HG03575 (cell line): ENCODE measurements around the gene ACVRL1.

ENCODE experiments used
- ATAC-seq: cut with Tn5 transposase; IDR thresholded peaks from one replicate; pipeline ENCODE4 v1.9.1; 2021; ENCODE audit not compliant: unreplicated experiment, insufficient number of reproducible peaks, low FRiP score; ENCODE audit errors: extremely low read depth

ACVRL1 gene

DNA sequence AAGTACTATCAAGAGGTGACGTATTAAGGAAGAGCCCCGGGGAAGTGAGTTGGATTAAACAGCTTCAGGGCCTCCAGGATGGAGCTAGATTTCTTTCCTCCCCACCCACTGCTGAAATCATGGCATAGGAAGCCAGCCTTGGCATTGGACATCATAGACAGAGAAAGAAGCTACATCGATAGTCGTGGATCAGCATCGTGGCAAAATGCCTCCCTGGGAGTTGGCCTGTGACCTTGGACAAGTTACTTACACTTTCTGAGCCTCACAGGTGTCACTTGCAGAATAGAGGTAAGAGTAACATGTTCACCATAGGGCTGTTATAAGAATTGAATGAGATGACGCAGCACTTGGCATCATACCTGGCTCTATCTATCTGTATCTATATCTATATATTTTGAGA lies 13.5 kb upstream of the ACVRL1 start:
- no peak for ATAC-seq

DNA sequence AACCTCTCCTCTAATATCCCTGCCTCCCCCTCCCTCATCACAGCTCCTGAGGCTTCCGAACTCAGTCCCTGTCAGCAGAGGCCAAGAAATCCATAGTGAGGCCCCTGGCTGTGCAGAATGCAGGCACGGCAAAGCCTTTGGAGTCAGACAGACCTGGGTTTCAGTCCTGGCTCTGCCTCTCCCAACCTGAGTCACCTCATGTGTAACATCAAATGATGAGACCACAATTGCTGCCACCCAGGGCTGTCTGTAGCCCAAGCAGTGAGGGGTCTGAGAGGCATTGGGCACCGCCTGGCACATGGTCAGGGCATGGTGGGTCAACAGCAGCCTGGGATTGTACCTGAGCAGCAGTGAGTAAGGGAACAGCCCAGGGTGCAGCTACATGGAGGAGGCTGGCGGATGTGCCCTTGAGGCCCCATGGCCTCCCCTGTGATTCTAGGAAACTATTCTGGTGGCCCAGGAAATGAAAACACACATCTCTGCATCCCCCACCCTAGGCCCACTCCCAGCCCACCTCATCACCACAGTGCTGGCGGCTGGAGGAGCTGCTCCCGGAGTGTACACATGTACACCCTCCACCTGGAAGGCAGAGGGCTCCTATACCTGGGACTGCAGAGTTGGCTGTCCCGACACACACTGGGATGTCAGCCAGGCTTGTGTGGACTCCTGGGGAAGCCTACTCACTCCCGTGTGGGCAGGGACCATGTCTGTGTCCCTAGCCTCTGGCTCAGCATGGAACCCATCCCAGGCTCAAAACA lies 11.7 kb upstream of the ACVRL1 start:
- ATAC-seq: no peak

DNA sequence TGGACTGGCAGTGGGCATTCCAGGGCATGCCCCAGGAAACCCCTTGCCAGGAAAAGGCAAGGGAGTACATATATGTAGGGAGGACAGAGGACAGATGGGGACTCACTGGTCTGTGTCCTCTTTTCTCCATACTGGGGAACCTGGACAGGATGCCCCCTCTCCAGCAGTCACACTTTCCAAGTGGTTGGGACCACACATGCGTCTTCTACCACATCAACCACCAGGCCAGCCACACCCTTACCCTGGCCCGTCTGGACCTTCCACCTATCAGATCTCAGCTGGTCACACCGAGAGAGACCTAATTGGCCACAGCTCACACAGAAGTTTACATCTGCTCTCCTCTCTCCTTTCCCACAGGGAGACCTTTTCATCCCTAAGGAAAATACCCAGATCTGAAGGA lies 11.1 kb upstream of the ACVRL1 start:
- no peak for ATAC-seq

DNA sequence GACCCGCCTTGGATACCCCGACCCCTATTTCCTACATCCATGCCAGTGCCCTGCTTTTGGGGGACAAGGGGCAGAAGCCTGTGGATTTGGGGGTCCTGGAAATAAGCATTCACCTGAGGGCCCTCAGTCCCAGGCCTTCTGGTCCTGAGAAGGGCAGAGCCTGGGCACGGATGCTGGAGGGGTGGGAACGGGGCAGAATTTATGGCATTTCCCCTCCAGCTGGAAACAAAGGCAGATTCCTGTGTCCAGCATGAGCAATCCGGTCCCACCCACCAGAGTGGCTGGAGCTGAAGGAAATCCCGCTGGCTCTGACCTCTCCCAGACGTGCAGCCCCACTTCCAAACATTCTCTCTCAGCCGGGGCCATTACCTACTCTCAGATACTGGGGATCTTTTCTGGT lies 10.1 kb upstream of the ACVRL1 start:
- no peak for ATAC-seq

DNA sequence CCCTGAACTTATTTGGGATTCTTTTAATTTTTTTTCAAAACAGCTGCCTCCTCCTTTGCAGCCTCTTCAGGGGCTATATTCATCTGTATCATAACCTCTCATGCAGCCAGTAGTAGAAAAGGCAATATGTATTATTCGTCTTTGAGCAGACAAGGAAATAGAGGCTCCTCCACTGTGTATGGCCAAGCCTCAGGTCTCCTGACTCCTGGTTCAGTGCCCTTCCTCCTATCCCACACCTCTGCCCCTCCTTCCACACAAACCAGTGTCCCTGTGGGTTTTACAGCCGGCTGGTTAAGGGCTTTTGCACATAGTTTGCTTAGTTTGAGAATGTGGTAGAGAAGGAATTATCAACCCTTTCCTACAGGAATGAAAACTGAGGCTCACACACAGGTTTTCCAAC lies 8.8 kb upstream of the ACVRL1 start:
- ATAC-seq: no peak

DNA sequence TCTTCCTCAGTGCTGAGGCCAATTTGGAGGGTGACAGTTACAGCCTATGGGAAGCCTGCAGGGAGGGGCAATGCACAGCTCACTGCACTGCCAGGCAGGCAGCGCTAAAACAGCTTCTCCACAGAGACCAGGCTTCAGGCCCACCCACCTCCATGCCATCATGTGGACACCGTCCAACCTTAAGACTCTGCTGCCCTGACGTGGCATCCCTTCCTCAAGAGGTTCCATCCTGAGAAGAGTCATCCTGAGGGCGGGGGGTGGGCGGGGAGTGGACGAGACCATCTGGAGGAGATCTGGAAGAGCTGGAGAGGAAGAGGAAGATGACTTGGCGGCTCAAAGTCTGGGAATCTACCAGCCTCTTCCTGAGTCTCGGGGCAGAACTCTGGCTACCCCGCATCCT lies 8.4 kb upstream of the ACVRL1 start:
- ATAC-seq: no peak

DNA sequence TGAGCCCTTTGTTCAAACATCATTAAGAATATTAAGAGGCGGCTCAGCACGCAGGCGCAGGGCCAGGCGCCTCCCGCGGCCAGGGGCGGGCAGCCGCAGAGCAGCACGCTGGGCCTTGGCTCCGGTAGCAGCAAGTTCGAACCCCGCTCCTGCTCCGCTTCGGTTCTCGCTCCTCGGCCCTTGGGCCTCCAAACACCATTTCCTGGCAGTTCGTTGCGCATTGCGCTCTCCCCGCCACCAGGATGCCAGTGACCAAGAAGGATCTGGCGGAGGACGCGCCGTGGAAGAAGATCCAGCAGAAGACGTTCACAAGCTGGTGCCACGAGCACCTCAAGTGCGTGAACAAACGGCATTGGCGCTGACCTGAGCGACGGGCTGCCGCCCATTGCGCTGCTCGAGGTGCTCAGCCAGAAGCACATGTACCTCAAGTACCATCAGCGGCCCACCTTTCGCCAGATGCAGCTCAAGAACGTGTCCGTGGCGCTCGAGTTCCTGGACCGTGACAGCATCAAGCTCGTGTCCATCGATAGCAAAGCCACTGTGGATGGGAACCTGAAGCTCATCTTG lies 6.9 kb upstream of the ACVRL1 start:
- no peak for ATAC-seq

DNA sequence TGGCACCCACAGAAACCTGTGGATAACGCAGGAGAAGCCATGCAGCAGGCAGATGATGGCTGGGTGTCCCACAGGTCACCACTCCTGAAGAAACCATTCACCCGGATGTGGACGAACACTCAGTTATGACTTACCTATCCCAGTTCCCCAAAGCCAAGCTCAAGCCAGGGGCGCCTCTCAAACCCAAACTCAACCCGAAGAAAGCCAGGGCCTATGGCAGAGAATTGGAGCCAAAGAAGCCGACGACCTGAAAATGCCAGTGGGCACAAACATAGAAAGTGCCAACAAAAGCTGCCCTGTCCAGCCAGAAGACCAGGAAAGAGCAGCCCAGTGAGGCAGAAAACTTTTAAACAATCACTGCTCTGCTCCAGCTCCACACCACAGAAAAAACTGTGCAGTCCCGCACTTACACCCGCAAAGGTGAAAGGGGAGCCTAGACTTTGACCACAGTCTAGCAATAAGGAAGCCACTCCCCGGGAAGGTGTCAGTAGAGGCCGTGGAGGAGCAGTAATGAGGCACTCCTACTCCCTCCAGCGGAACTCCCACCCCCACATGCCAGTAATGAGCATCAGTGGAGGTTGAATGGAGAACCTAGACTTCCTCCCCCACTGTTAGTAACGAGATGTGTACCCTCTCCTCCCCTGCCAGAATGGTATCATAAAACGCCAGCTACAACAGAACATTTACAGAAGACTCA lies 6.0 kb upstream of the ACVRL1 start:
- ATAC-seq: no peak

DNA sequence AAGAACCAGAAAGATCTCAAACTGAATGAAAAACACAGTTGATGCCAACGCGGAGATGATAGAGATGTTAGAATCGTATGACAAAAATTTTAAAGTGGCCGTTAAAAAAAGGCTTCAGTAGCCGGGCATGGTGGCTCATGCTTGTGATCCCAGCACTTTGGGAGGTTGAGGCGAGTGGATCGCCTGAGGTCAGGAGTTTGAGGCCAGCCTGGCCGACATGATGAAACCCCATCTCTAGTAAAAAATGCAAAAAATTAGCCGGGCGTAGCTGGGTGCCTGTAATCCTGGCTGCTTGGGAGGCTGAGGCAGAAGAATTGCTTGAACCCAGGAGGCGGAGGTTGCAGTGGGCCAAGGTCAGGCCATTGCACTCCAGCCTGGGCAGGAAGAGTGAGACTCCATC lies 5.4 kb upstream of the ACVRL1 start:
- no peak for ATAC-seq

DNA sequence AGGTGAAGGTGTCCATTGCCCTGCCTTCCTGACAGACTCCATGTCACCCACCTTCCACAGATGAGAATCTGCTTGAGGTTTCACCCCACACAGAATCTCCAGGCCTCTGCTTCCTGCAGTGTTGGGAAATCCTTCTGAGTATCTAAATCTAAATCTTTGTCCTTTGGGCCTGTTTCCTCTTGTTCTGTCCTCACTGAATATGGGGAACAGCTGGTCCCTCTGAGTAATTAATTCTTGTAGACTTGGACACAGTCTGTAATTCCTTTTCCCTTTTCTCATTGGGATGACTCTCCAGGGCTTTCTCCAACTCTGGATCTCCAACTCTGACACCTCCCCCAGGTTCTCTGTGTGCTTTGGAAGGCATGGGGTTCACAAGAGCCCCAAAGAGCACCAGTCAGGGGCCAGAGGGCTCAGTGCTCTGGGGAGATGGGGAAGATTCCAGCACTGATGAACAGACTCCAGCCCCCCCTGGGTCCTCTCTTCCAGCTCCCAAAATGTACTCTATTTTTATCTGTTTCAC lies 2.3 kb upstream of the ACVRL1 start:
- no peak for ATAC-seq

DNA sequence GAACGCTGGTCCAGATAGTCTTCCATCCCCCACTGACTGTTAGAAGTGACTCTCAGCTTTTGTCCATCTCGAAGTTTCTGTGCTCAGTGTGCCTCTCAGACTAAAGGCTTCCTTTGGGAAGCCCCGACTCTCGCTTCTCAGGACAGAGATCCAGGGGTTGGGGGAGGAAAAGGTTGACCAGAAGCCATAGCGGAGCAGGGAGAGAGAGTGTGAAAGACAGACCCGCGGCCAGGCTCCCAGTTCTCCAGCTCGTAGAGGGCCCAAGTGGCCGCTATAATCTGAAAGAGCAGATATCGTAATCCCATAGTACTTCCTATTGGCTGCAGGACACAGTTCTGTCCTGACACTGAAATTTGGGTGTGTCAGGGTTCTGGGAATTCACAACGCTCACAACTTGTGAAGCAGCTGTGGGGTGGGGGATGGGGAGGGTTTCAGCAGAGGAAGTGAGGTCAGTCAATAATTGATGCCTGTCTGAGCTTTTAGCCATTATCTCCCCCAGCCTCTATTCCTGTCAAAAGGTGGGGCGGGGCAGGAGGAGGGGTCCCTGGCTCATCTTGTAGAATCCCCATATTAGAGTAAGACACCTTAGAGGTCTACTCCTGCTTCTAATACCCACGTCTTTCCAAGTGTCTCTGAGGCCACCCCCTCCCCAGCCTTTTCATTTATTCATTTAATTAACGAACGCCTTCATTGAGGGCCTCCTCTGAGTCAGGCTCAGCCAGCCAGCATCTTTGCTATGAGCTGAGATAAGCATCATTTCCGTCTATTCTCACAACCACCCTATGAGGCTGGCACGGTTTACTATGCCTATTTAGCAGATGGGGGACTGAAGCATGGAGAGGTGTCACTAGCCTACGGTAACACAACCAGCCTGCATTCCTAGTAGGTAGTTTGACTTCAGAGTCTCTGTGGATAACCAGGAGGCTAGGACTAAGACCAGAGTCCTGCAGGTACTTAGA lies 1.6 kb upstream of the ACVRL1 start:
- ATAC-seq: no peak

DNA sequence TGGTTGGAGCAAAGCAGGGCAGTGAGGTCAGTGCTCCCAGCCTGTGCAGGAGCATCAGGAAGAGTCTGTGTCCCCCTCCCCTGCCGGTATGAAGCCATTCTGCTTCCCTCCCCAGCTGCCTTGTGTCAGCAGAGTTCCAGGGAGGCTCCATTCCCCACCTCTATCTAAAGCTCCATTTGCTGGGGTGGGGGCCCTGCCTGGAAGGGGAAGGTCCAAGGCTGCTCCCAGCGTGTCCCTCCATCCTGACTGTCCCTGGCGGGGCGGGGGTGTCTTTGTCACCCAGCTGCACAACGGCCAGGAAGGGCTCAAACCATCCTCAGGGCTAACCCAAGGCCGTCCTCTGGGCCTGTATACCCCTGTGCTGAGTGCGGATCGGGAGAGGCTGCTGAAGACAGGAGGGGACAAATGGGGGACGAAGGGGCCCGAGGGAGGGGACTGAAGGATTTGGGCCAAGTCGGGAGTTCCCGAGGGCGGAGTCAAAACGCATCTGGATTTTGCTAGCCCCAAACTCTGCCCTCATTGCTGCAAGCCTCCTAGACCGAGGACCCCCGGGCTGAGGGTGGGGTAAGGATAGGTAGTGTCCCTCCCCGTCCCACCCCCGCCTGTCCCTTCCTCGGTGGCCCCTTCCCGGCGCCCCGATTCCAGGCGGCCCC lies 748 bp upstream of the ACVRL1 start:
- ATAC-seq: no peak

DNA sequence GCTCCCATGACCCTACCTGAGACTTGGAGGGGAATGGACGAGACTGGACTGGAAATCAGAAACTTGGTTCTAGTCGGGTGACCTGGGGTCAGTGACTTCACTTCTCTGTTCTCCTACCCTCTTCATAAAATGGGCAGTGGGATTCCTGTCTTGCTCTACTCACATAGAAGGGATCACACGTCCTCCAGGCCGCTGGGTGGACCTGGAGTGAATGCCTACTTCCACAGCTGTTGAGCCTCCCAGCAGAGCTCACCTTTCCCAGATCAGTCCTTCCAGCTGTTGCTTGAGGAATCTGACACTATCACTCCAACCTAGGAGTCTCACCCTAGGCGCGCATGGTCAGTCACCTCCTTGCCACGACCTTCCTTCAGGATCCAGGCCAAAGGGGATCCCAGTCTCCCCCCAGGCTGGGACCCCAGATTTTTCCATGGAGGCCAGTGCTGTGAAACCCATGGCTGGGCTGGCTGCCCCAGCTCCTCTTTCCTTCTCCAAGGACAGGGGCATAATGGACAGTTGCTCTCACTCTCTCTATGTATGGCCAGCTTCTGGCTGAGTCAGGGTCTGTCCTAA lies 637 bp downstream of the ACVRL1 start:
- no peak for ATAC-seq

DNA sequence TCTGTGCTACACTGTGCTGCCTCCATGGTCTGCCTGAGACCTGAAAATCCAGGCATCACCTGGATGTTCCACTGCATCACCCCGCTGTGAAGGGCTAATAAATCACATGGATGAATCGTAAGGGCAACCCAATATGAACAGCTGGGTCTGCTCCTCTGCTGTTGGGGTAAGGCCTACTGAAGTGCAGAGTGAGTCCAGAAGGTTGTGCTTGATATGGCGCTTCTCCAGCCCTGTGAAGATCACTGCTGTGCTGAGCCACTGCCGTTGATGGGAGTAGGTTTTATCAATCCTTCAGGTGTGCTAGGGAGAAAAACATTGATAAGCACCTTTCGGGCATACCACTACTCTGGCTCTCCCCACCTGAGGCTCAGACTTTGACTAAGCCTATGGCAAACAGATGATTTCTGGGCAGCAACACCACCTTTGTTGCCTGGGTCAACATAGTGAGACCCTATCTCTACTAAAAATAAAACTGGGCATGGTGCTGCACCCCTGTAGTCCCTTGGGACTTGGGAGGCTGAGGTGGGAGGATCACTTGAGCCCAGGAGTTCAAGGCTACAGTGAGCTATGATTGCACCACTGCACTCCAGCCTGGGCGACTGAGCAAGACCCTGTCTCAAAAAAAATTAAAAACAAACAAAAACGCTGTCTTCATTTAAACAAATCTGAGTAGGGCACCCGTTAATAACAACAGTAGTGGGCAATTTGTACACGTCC lies 1.7 kb downstream of the ACVRL1 start:
- ATAC-seq: no peak

DNA sequence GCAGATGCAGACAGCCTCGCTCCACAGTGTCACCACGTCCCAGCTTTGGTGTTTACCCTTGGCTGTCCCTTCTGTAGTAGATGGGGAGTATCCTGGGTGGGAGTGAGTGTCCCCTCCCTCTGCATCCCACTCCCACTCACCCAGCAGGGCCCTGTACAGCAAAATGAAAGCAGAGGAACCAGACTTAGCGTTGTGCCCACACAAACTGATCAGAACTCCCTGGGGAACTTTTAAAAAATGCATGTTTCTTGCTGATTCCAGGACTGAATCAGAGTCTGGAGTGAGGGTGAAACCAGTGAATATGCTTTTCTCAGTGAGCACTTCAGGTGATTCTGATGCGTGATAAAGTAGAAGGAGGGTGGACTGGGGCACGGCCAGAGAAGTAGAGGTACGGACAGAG lies 2.9 kb downstream of the ACVRL1 start:
- no peak for ATAC-seq

DNA sequence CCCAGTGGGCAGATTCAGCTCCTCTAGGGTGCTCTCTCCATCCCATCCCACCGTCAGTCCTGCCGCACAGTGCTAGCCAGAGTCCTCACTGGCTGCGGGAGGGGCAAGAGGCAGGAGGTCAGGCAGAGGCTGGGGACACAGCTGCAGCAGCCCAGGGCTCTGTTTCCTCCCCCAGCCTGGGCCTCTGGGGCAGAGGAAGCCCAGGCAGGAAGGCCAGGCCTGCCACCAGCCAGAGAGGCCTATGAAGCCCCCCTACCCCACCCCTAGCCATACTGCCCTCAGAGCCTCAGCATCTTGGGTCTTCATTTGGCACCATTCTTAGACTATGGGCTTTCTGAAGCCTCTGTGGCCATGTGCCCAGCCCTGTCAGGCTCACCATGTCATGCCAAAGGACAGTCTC lies 3.4 kb downstream of the ACVRL1 start:
- ATAC-seq: no peak

DNA sequence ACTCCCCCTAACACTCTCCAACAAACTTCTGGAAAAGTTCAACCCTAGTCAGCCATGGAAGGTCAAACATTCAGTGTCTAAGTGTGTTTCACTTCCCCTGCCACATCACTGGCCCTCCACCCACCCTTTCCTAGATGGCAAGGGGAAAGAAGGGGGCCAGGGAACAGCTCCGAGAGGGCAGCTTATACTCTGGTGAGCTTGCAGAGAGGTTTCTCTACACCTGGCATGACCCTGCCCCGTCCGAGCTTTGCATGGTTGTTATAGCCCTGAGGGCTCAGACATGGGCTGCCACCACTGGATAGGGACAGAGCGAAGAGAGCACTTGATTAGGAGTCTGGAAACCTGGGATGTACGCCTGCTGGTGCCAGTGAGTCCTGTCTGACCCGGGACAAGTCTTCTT lies 4.0 kb downstream of the ACVRL1 start:
- no peak for ATAC-seq
